Natural killer cell (primary cell): ENCODE data around the gene SAXO1. TPM values are rescaled to one million over a fixed set of nuclear protein-coding genes. Genes with fewer than 3 reads are reported as not detected.

ENCODE experiments used
- ATAC-seq, 3 donors: fragments of 150-1000 bp in 2 of 3; fragments of 200-7000 bp in 1 of 3; cut with Tn5 transposase; 1 replicate in 1 of 3; 2 replicates in 2 of 3; pipeline ENCODE4 v1.10.0; 2021; ENCODE audit warnings: mild to moderate bottlenecking in 2 of 3, moderate library complexity in 2 of 3
- DNase-seq, 2 donors: peaks; one replicate each; pipeline versions ENCODE4 v3.0.0 to v3.0.0-alpha.2; 2013 to 2021; ENCODE audit warnings: mixed read lengths in 1 of 2
- H3K27ac ChIP-seq: one replicate; pipeline ENCODE4 v1.5.1; 2013; ENCODE audit warnings: mild to moderate bottlenecking, low read length
- H3K27me3 ChIP-seq: one replicate; pipeline ENCODE4 v1.6.1; 2013; ENCODE audit warnings: low read length; ENCODE audit not compliant: control insufficient read depth, insufficient read depth
- H3K36me3 ChIP-seq: one replicate; pipeline ENCODE4 v1.6.1; 2013; ENCODE audit warnings: low read length; ENCODE audit not compliant: control insufficient read depth, insufficient read depth
- H3K4me1 ChIP-seq: one replicate; pipeline ENCODE4 v1.6.1; 2013; ENCODE audit warnings: low read length; ENCODE audit not compliant: control insufficient read depth, insufficient read depth
- H3K4me3 ChIP-seq: one replicate; pipeline ENCODE4 v1.5.1; 2013; ENCODE audit warnings: low read length
- H3K9me3 ChIP-seq: one replicate; pipeline ENCODE4 v1.6.1; 2013; ENCODE audit warnings: low read length; ENCODE audit not compliant: control insufficient read depth, insufficient read depth
- H3K27ac Mint-ChIP-seq, 2 donors: one replicate each; pipeline ENCODE4 v1.8.0; 2022; ENCODE audit warnings: mild to moderate bottlenecking in 2 of 2, mixed read lengths in 2 of 2, moderate library complexity in 1 of 2
- H3K27me3 Mint-ChIP-seq, 2 donors: one replicate each; pipeline ENCODE4 v1.8.0; 2022; ENCODE audit warnings: low read depth in 2 of 2, mixed read lengths in 2 of 2
- H3K36me3 Mint-ChIP-seq: one replicate; pipeline ENCODE4 v1.8.0; 2022; ENCODE audit warnings: mixed read lengths
- H3K4me1 Mint-ChIP-seq, 2 donors: one replicate each; pipeline ENCODE4 v1.8.0; 2022; ENCODE audit warnings: mixed read lengths in 2 of 2
- H3K4me3 Mint-ChIP-seq: one replicate; pipeline ENCODE4 v1.8.0; 2022; ENCODE audit warnings: mild to moderate bottlenecking, moderate library complexity, mixed read lengths
- H3K9me3 Mint-ChIP-seq, 2 donors: one replicate each; pipeline ENCODE4 v1.8.0; 2022; ENCODE audit warnings: mixed read lengths in 2 of 2
- CTCF ChIP-seq: fragments of 200-600 bp; IDR thresholded peaks from one replicate; pipeline ENCODE4 v1.8.0; 2022; ENCODE audit warnings: antibody characterized with exemption
- WGBS: methylation state at CpG from one replicate; pipeline ENCODE4 v1.1.7; 2013; ENCODE audit warnings: missing lambda C conversion rate; ENCODE audit not compliant: insufficient coverage; 5-methylcytosine and 5-hydroxymethylcytosine counted together
- intact Hi-C: fragments of 100-400 bp; cut with micrococcal nuclease; formaldehyde crosslinking; loops from one replicate; pipeline ENCODE4 v1.14.2; 2022
- total RNA-seq, 4 donors: library from RNA; stranded (reverse); fragments of 120-200 nt in 1 of 4; gene quantifications; one replicate each; pipeline versions ENCODE4 v1.2.3 to v1.2.4, GENCODE V29; 2013 to 2022

SAXO1 gene
- total RNA-seq, 3 donors from 2014 or later (not counting 1 experiment from before 2014, with no cell fraction given) = 0.21 to 0.28 TPM; not detected in 1

DNA sequence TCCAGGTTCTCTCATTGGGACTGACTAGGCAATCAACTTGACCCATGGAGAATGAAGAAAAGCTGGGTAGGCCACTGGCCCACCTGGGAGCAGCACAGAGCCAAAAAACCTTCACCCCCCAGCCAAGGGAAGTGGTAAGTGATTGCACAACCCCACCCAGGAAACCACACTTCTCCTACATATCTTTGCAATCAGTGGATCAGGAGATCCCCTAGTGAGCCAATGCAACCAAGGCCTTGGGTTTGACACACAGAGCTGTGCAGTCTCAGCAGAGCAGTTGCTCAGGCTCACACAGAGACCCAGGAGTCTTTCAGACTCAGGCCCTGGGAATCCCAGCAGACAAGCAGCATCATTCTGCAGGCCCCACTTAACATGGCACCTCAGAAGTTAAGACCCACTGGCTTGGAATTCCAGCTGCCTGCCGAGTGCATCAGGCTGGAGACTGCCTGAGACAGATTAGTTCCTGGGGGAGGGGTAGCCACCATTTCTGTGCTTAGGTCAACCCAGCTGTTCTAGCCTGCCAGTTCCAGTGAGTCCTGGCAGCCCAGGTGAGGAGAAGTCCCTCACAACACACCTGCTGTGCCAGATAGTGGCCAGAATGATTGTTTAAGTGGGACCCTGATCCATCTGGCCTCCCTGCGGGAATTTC lies 136.4 kb downstream of the SAXO1 start:
- Mint-ChIP-seq H3K27ac (no peak overlapping the region), H3K9me3 (peaks cover 7 to 12% of the 10 kb centered on the region in 2 donors), H3K4me3 (no peak overlapping the region), H3K36me3 (peaks cover 22% of the 10 kb centered on the region), H3K27me3 (peaks cover 5 to 7% of the 10 kb centered on the region in 2 donors), H3K4me1 (peaks cover 9 to 13% of the 10 kb centered on the region in 2 donors)
- DNase-seq (peak in 1 of 2 donors; percentile 3), ATAC-seq (no peak)
- intact Hi-C loops = no loop called here
- no peak overlapping the region for H3K4me3 ChIP-seq
- TF ChIP-seq CTCF = no peak
- no peaks in the 10 kb centered on the region for H3K36me3 ChIP-seq
- H3K27ac ChIP-seq = no peak overlapping the region
- no peaks in the 10 kb centered on the region for H3K27me3 ChIP-seq
- H3K9me3 ChIP-seq = peaks cover 10% of the 10 kb centered on the region
- WGBS = 85% methylated on average over 2 of the region's 2 CpGs
- peaks cover 10% of the 10 kb centered on the region for H3K4me1 ChIP-seq

DNA sequence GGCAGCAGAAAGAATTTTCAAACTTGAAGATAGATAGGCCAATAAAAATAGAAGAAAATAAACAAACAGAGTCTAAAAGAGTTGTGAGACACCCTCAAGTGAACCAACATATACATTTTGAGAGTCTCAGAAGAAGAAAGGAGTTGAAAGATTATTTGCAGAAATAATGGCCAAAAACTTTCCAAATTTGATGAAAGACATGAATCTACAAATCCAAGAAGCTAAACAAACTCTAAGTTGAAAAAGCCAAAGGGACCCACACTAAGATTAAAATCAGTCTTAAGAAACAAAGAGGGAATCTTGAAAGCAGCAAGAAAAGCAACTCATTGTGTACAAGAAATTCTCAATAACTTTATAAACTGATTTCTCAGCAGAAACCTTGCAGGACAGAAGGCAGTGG lies 137.0 kb downstream of the SAXO1 start:
- DNase-seq (no peak), ATAC-seq (no peak)
- no peak overlapping the region for H3K27ac ChIP-seq
- H3K27ac Mint-ChIP-seq = no peak overlapping the region
- H3K4me1 Mint-ChIP-seq = peaks cover 9 to 13% of the 10 kb centered on the region in 2 donors
- no peak overlapping the region for H3K4me3 ChIP-seq
- H3K27me3 Mint-ChIP-seq = peaks cover 5 to 7% of the 10 kb centered on the region in 2 donors
- intact Hi-C loops = no loop called here
- TF ChIP-seq CTCF = no peak
- no peaks in the 10 kb centered on the region for H3K36me3 ChIP-seq
- H3K4me1 ChIP-seq = peaks cover 10% of the 10 kb centered on the region
- peaks cover 19% of the 10 kb centered on the region for H3K36me3 Mint-ChIP-seq
- H3K9me3 Mint-ChIP-seq = peaks cover 5 to 12% of the 10 kb centered on the region in 2 donors
- H3K27me3 ChIP-seq = no peaks in the 10 kb centered on the region
- no peak overlapping the region for H3K4me3 Mint-ChIP-seq
- H3K9me3 ChIP-seq = peaks cover 10% of the 10 kb centered on the region

- H3K36me3 Mint-ChIP-seq = peaks cover 11% of the 10 kb centered on the region
- H3K4me3 ChIP-seq = no peak overlapping the region
Observed at GRCh38 chr9:18893491-18893890, 139.5 kb downstream of the SAXO1 start.

More at GRCh38 chr9:18893491-18893890, 139.5 kb downstream of the SAXO1 start:
- no peak for DNase-seq
- Mint-ChIP-seq H3K4me3 (no peak overlapping the region), H3K27me3 (peaks cover 0 to 5% of the 10 kb centered on the region in 2 donors), H3K9me3 (peaks cover 5 to 12% of the 10 kb centered on the region in 2 donors), H3K4me1 (peaks cover 9 to 13% of the 10 kb centered on the region in 2 donors), H3K27ac (no peak overlapping the region)
- no peak overlapping the region for H3K27ac ChIP-seq
- 100% methylated on average over 1 of the region's 1 CpG for WGBS
- H3K36me3 ChIP-seq = no peaks in the 10 kb centered on the region
- peaks cover 10% of the 10 kb centered on the region for H3K9me3 ChIP-seq
- ATAC-seq = no peak
- H3K27me3 ChIP-seq = no peaks in the 10 kb centered on the region
- intact Hi-C loops = no loop called here
- no peak for TF ChIP-seq CTCF
- H3K4me1 ChIP-seq = peaks cover 10% of the 10 kb centered on the region
